GM08714 (cell line): ENCODE results near the gene RRBP1.

ENCODE experiments used
- H3K4me3 ChIP-seq: fragments of 200-500 bp; sonication (Bioruptor generic); 2 replicates; pipeline ENCODE4 v1.5.1; 2014; ENCODE audit warnings: mild to moderate bottlenecking, low read length, inconsistent platforms
- ZNF274 ChIP-seq: IDR thresholded peaks from 2 replicates; pipeline ENCODE4 v1.6.1; 2012; ENCODE audit warnings: mild to moderate bottlenecking, low read depth, low read length

RRBP1 gene

GRCh38 chr20:17627101-17627955, 54.7 kb downstream of the RRBP1 start:
- TF ChIP-seq ZNF274, result no peak
- H3K4me3 ChIP-seq, result no peak overlapping the region

- TF ChIP-seq ZNF274, result no peak
- no peak overlapping the region for H3K4me3 ChIP-seq
Observed at GRCh38 chr20:17626217-17627007, 55.6 kb downstream of the RRBP1 start.

GRCh38 chr20:17625246-17626051, 56.6 kb downstream of the RRBP1 start:
- no peak overlapping the region for H3K4me3 ChIP-seq
- no peak for TF ChIP-seq ZNF274

- H3K4me3 ChIP-seq, result no peak overlapping the region
- no peak for TF ChIP-seq ZNF274
Observed at GRCh38 chr20:17624551-17625245, 57.3 kb downstream of the RRBP1 start.

- no peak overlapping the region for H3K4me3 ChIP-seq
- TF ChIP-seq ZNF274, result no peak
Observed at GRCh38 chr20:17624070-17624469, 58.0 kb downstream of the RRBP1 start.

GRCh38 chr20:17622851-17623508, 59.1 kb downstream of the RRBP1 start:
- no peak overlapping the region for H3K4me3 ChIP-seq
- TF ChIP-seq ZNF274, result no peak

- no peak overlapping the region for H3K4me3 ChIP-seq
- TF ChIP-seq ZNF274, result no peak
Observed at GRCh38 chr20:17622086-17622850, 59.8 kb downstream of the RRBP1 start.

- no peak for TF ChIP-seq ZNF274
- H3K4me3 ChIP-seq, result no peak overlapping the region
Observed at GRCh38 chr20:17621229-17621968, 60.6 kb downstream of the RRBP1 start.

- no peak overlapping the region for H3K4me3 ChIP-seq
- TF ChIP-seq ZNF274, result no peak
Observed at GRCh38 chr20:17620371-17621228, 61.4 kb downstream of the RRBP1 start.

GRCh38 chr20:17619351-17620093, 62.5 kb downstream of the RRBP1 start:
- H3K4me3 ChIP-seq, result no peak overlapping the region
- TF ChIP-seq ZNF274, result no peak
